GM10266 (cell line): ENCODE results near the gene OAT.

Source experiments
- DNase-seq: peaks from one replicate; pipeline ENCODE4 v3.0.0; 2012; ENCODE audit errors: extremely low spot score
- CTCF ChIP-seq: IDR thresholded peaks from 2 replicates; pipeline ENCODE4 v1.5.1; 2012; ENCODE audit warnings: mild to moderate bottlenecking, low read depth; ENCODE audit not compliant: control insufficient read depth, insufficient read depth; ENCODE audit errors: missing control alignments

OAT gene

DNA sequence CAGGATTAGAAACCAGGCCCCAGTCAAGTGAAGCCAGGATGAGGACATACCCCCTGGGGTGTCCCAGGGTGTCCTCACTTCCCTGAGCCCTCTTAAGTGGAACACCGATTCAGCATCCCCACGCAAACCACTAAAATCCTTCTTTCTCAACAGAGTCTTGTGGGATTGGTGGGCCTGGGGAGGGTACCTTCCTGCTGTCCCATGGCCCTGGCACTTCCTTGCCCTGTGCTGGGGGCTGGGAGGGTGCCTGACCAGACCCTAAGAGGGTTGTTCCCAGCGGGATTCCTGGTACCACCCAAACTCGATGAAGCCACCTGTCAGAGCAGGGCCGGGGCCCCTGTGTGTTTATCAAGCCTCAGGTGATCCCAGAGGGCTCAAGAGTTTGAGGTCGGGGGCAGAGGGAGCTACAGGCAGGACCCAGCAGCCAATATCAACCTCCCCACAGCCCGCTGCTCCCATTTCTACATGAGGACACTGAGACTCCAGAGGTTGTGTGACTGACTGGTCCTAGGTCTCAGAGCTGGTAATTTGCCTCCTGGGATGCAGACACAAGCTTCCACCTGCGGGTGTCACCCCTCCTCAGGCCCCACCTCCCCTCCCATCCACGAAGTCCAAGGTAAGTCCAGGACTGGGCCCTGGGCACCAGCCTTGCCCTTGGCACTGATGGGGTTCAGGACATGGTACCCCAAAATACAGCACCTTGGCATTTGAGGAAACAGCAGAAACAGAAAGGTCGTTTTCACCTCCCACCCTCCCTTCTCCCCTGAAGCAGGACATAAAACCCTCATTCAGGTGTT, 31.4 kb downstream of the OAT start:
- DNase-seq, result no peak
- no peak for TF ChIP-seq CTCF

- no peak for TF ChIP-seq CTCF
- no peak for DNase-seq
Observed at GRCh38 chr10:124386186-124387077, 32.3 kb downstream of the OAT start.

- no peak for TF ChIP-seq CTCF
- no peak for DNase-seq
Observed at GRCh38 chr10:124385627-124386185, 33.0 kb downstream of the OAT start.

GRCh38 chr10:124384591-124385190, 34.0 kb downstream of the OAT start:
- no peak for DNase-seq

GRCh38 chr10:124384172-124384571, 34.6 kb downstream of the OAT start:
- no peak for TF ChIP-seq CTCF

More at GRCh38 chr10:124384591-124385190, 34.0 kb downstream of the OAT start:
- TF ChIP-seq CTCF, result no peak

DNA sequence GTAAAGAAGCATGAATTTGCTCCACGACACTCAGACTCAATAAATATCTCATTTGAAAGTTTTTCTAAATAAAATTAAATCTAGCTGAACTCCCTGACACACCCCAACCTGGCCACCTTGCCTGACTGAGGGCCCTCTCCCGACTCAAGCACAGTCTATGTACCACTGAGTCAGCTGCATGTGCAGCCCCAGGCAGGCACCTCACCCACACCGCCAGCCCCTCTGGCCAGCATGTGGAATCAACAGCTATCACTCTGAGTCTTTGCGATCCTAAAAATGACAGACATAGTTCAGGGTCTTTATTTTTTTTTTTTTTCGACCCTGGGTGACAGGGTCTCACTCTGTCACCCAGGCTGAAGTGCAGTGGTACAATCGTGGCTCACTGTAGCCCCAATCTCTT, 35.2 kb downstream of the OAT start:
- TF ChIP-seq CTCF, result no peak
- no peak for DNase-seq

More at GRCh38 chr10:124384172-124384571, 34.6 kb downstream of the OAT start:
- no peak for DNase-seq
